Suprapubic skin (tissue), 4 donors: Measurements from ENCODE around the gene NOL11. TPM values are rescaled to one million over a fixed set of nuclear protein-coding genes. Genes with fewer than 3 reads are reported as not detected.
"Not testable (repeated sequence)": the region's sequence is repeated elsewhere in the genome, so short reads cannot be mapped to it uniquely, and the experiment has no call there.

Experiments used
- DNase-seq, 2 donors: peaks; one replicate each; pipeline ENCODE4 v3.0.0-alpha.2; 2019; ENCODE audit warnings: low spot score in 2 of 2
- H3K27ac ChIP-seq: fragments of 200-600 bp; sonication (generic); one replicate; pipeline ENCODE4 v1.5.1; 2019
- H3K27me3 ChIP-seq: fragments of 200-600 bp; sonication (generic); one replicate; pipeline ENCODE4 v1.5.1; 2019
- H3K36me3 ChIP-seq: fragments of 200-600 bp; sonication (generic); one replicate; pipeline ENCODE4 v1.5.1; 2019
- H3K4me1 ChIP-seq: fragments of 200-600 bp; sonication (generic); one replicate; pipeline ENCODE4 v1.5.1; 2019
- H3K4me3 ChIP-seq: fragments of 200-600 bp; sonication (generic); one replicate; pipeline ENCODE4 v1.5.1; 2019; ENCODE audit warnings: mild to moderate bottlenecking
- H3K9me3 ChIP-seq: fragments of 200-600 bp; sonication (generic); one replicate; pipeline ENCODE4 v1.5.1; 2019
- EP300 ChIP-seq: sonication (generic); formaldehyde crosslinking; IDR thresholded peaks from one replicate; pipeline ENCODE4 v1.6.1; 2017; ENCODE audit warnings: antibody characterized with exemption
- POLR2A ChIP-seq, 2 donors: fragments of 450-650 bp; IDR thresholded peaks; one replicate each; pipeline ENCODE4 v1.6.1; 2017; ENCODE audit warnings: antibody characterized with exemption in 2 of 2, mild to moderate bottlenecking in 2 of 2, moderate library complexity in 2 of 2
- POLR2AphosphoS5 ChIP-seq, 3 donors: sonication (generic); formaldehyde crosslinking; IDR thresholded peaks; one replicate each; pipeline ENCODE4 v1.6.1; 2017; ENCODE audit warnings: antibody characterized with exemption in 3 of 3
- WGBS: methylation state at CpG from one replicate; pipeline ENCODE4 v1.1.5; 2018; 5-methylcytosine and 5-hydroxymethylcytosine counted together
- total RNA-seq, 4 donors: library from RNA; depleted of rRNA; stranded (reverse); fragments of >200 nt; gene quantifications; one replicate each; pipeline ENCODE4 v1.1.0, GENCODE V29; 2016
- TF ChIP-seq, protein P1 (sequence below), 2 donors: fragments of 200-600 bp in 1 of 2; fragments of 450-650 bp in 1 of 2; sonication (generic) in 1 of 2; IDR thresholded peaks; one replicate each; pipeline ENCODE4 v1.5.1; 2016 to 2019; ENCODE audit warnings: antibody characterized with exemption in 2 of 2, mild to moderate bottlenecking in 1 of 2, moderate library complexity in 1 of 2

NOL11 gene
- total RNA-seq, 4 donors from 2014 or later, result 25.0 to 43.6 (median 29.6) TPM

GRCh38 chr17:67753026-67753425, 35.3 kb downstream of the NOL11 start:
- no peak overlapping the region for H3K27ac ChIP-seq
- H3K4me1 ChIP-seq, result peaks cover 5% of the 10 kb centered on the region
- TF ChIP-seq EP300, result no peak
- TF ChIP-seq POLR2A (IDR thresholded peaks at IDR 0.05), result no peak
- TF ChIP-seq, protein P1, sequence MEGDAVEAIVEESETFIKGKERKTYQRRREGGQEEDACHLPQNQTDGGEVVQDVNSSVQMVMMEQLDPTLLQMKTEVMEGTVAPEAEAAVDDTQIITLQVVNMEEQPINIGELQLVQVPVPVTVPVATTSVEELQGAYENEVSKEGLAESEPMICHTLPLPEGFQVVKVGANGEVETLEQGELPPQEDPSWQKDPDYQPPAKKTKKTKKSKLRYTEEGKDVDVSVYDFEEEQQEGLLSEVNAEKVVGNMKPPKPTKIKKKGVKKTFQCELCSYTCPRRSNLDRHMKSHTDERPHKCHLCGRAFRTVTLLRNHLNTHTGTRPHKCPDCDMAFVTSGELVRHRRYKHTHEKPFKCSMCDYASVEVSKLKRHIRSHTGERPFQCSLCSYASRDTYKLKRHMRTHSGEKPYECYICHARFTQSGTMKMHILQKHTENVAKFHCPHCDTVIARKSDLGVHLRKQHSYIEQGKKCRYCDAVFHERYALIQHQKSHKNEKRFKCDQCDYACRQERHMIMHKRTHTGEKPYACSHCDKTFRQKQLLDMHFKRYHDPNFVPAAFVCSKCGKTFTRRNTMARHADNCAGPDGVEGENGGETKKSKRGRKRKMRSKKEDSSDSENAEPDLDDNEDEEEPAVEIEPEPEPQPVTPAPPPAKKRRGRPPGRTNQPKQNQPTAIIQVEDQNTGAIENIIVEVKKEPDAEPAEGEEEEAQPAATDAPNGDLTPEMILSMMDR (IDR thresholded peaks at IDR 0.05), result no peak
- no peak for TF ChIP-seq POLR2AphosphoS5 (IDR thresholded peaks at IDR 0.05)
- H3K27me3 ChIP-seq, result no peaks in the 10 kb centered on the region
- H3K9me3 ChIP-seq, result no peaks in the 10 kb centered on the region
- H3K4me3 ChIP-seq, result no peak overlapping the region
- DNase-seq, result no peak
- peaks cover 29% of the 10 kb centered on the region for H3K36me3 ChIP-seq
- 95% methylated on average over 10 of the region's 10 CpGs for WGBS

- WGBS, result 89% methylated on average over 5 of the region's 5 CpGs
- peaks cover 5% of the 10 kb centered on the region for H3K4me1 ChIP-seq
- H3K36me3 ChIP-seq, result peaks cover 19% of the 10 kb centered on the region
- H3K27me3 ChIP-seq, result no peaks in the 10 kb centered on the region
- TF ChIP-seq POLR2AphosphoS5 (IDR thresholded peaks at IDR 0.05) (no peak), POLR2A (IDR thresholded peaks at IDR 0.05) (no peak), EP300 (no peak)
- TF ChIP-seq, protein P1 (IDR thresholded peaks at IDR 0.05), result no peak
- no peaks in the 10 kb centered on the region for H3K9me3 ChIP-seq
- peak in 1 of 2 donors; percentile 55 for DNase-seq
- no peak overlapping the region for H3K27ac ChIP-seq
- H3K4me3 ChIP-seq, result no peak overlapping the region
Measured at GRCh38 chr17:67754001-67754400, 36.3 kb downstream of the NOL11 start.

GRCh38 chr17:67754686-67755085, 37.0 kb downstream of the NOL11 start:
- H3K4me1 ChIP-seq, H3K27ac ChIP-seq, H3K27me3 ChIP-seq, H3K9me3 ChIP-seq, H3K4me3 ChIP-seq: not testable (repeated sequence)
- DNase-seq, result peak in 1 of 2 donors; percentile 52
- WGBS, result 86% methylated on average over 8 of the region's 8 CpGs
- peaks cover 15% of the 10 kb centered on the region for H3K36me3 ChIP-seq

DNA sequence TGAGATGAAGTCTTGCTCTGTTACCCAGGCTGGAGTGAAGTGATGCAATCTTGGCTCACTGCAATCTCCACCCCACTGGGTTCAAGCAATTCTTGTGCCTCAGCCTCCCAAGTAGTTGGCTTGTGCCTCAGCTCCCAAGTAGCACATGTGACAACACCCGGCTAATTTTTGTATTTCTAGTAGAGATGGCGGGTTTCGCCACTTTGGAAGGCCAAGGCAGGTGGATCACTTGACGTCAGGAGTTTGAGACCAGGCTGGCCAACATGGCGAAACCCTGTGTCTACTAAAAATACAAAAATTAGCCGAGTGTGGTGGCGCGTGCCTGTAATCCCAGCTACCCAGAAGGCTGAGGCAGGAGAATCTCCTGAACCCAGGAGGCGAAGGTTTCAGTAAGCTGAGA, 39.0 kb downstream of the NOL11 start:
- H3K4me3 ChIP-seq, H3K36me3 ChIP-seq, H3K27ac ChIP-seq, H3K27me3 ChIP-seq, H3K4me1 ChIP-seq, H3K9me3 ChIP-seq: not testable (repeated sequence)
- DNase-seq, result peak in 1 of 2 donors; percentile 47
- 98% methylated on average over 9 of the region's 9 CpGs for WGBS

- 58% methylated on average over 11 of the region's 11 CpGs for WGBS
- no peaks in the 10 kb centered on the region for H3K27me3 ChIP-seq
- no peaks in the 10 kb centered on the region for H3K4me1 ChIP-seq
- H3K27ac ChIP-seq, result no peak overlapping the region
- H3K4me3 ChIP-seq, result no peak overlapping the region
- no peaks in the 10 kb centered on the region for H3K9me3 ChIP-seq
- TF ChIP-seq, protein P1 (IDR thresholded peaks at IDR 0.05), result no peak
- TF ChIP-seq EP300, result no peak
- no peak for TF ChIP-seq POLR2AphosphoS5 (IDR thresholded peaks at IDR 0.05)
- TF ChIP-seq POLR2A (IDR thresholded peaks at IDR 0.05), result no peak
- no peaks in the 10 kb centered on the region for H3K36me3 ChIP-seq
- DNase-seq, result peak; percentile 64 to 79
Measured at GRCh38 chr17:67759355-67760171, 41.8 kb downstream of the NOL11 start.

- H3K27ac ChIP-seq, result no peak overlapping the region
- H3K36me3 ChIP-seq, result no peaks in the 10 kb centered on the region
- no peak overlapping the region for H3K4me3 ChIP-seq
- DNase-seq, result no peak
- 86% methylated on average over 2 of the region's 2 CpGs for WGBS
- no peaks in the 10 kb centered on the region for H3K27me3 ChIP-seq
- H3K9me3 ChIP-seq, result no peaks in the 10 kb centered on the region
- no peaks in the 10 kb centered on the region for H3K4me1 ChIP-seq
- TF ChIP-seq POLR2A (IDR thresholded peaks at IDR 0.05) (no peak), POLR2AphosphoS5 (IDR thresholded peaks at IDR 0.05) (no peak), EP300 (no peak)
- TF ChIP-seq, protein P1 (IDR thresholded peaks at IDR 0.05), result no peak
Measured at GRCh38 chr17:67765623-67766022, 47.9 kb downstream of the NOL11 start.
